H1 (cell line): Measurements from ENCODE around the gene LTBP1. TPM values are rescaled to one million over a fixed set of nuclear protein-coding genes. Genes with fewer than 3 reads are reported as not detected.

ENCODE experiments used
- CTCF ChIA-PET: fragments of 300-600 bp; sonication (Branson Sonifier 250); formaldehyde crosslinking; loops from one replicate; lab custom pipeline; 2021; ENCODE audit not compliant: partially characterized antibody; lab: Charles Lee
- POLR2A ChIA-PET: fragments of 300-600 bp; sonication (Branson Sonifier 250); formaldehyde crosslinking; loops from one replicate; lab custom pipeline; 2021; ENCODE audit warnings: inconsistent platforms; ENCODE audit not compliant: partially characterized antibody; lab: Charles Lee
- DNase-seq, 2 experiments: peaks; one replicate each; pipeline versions ENCODE4 v3.0.0 to v3.0.0-alpha.2; 2010 to 2022; ENCODE audit warnings: low spot score in 2 of 2, low read depth in 1 of 2, mixed read lengths in 1 of 2
- FAIRE-seq: peaks from 2 replicates; lab custom pipeline; 2011; peaks lifted over from hg19 to GRCh38; lab: Jason Lieb, UNC
- H2AFZ ChIP-seq: 2 replicates; pipeline ENCODE4 v1.8.1; 2012; ENCODE audit warnings: low read length, inconsistent platforms
- H2AK5ac ChIP-seq: 2 replicates; pipeline ENCODE4 v1.6.1; 2013; ENCODE audit warnings: low read depth, low read length
- H2BK120ac ChIP-seq: replicated peaks from 2 replicates; pipeline ENCODE3; 2013; ENCODE audit warnings: low read depth, low read length, inconsistent platforms
- H2BK12ac ChIP-seq: 2 replicates; pipeline ENCODE4 v1.6.1; 2013; ENCODE audit warnings: low read depth, low read length
- H2BK15ac ChIP-seq: 2 replicates; pipeline ENCODE4 v1.6.1; 2013; ENCODE audit warnings: low read length
- H2BK20ac ChIP-seq: 2 replicates; pipeline ENCODE4 v1.6.1; 2013; ENCODE audit warnings: low read length
- H2BK5ac ChIP-seq: 2 replicates; pipeline ENCODE4 v1.6.1; 2013; ENCODE audit warnings: low read depth, low read length
- H3K14ac ChIP-seq: 2 replicates; pipeline ENCODE4 v1.6.1; 2013; ENCODE audit warnings: inconsistent platforms; ENCODE audit not compliant: insufficient read length
- H3K18ac ChIP-seq: 2 replicates; pipeline ENCODE4 v1.6.1; 2013; ENCODE audit warnings: low read length; ENCODE audit errors: extremely low read depth
- H3K23ac ChIP-seq: 2 replicates; pipeline ENCODE4 v1.6.1; 2013; ENCODE audit warnings: inconsistent platforms; ENCODE audit not compliant: insufficient read length
- H3K23me2 ChIP-seq: 2 replicates; pipeline ENCODE4 v1.6.1; 2013; ENCODE audit warnings: low read depth, low read length
- H3K27ac ChIP-seq: 2 replicates; pipeline ENCODE4 v1.6.1; 2011; ENCODE audit warnings: low read depth, low read length, inconsistent platforms
- H3K27me3 ChIP-seq, 4 experiments: replicated peaks in 1 of 4; 1 replicate in 1 of 4; 2 replicates in 3 of 4; pipeline versions ENCODE4 v1.6.1 to v1.8.1; 2011 to 2013; ENCODE audit warnings: low read length in 3 of 4, mild to moderate bottlenecking in 3 of 4, inconsistent platforms in 2 of 4, mixed read lengths in 2 of 4, moderate library complexity in 1 of 4; ENCODE audit not compliant: control insufficient read depth in 3 of 4, insufficient read depth in 3 of 4; ENCODE audit errors: extremely low read depth in 1 of 4
- H3K36me3 ChIP-seq, 4 experiments: 2 replicates each; pipeline versions ENCODE4 v1.6.1 to v1.8.1; 2011 to 2013; ENCODE audit warnings: mild to moderate bottlenecking in 4 of 4, low read length in 3 of 4, moderate library complexity in 2 of 4, control low read depth in 1 of 4, inconsistent platforms in 1 of 4; ENCODE audit not compliant: insufficient read depth in 4 of 4, control insufficient read depth in 2 of 4
- H3K4ac ChIP-seq: replicated peaks from 2 replicates; pipeline ENCODE3; 2013; ENCODE audit warnings: low read length, low read depth, mixed read lengths, inconsistent platforms; ENCODE audit not compliant: insufficient read length
- H3K4me1 ChIP-seq, 4 experiments: replicated peaks in 1 of 4; 1 replicate in 1 of 4; 2 replicates in 3 of 4; pipeline versions ENCODE4 v1.6.1 to v1.8.1; 2011 to 2013; ENCODE audit warnings: low read length in 3 of 4, inconsistent platforms in 2 of 4, mixed read lengths in 1 of 4; ENCODE audit not compliant: insufficient read depth in 4 of 4, control insufficient read depth in 3 of 4
- H3K4me2 ChIP-seq, 2 experiments: 2 replicates each; pipeline versions ENCODE4 v1.6.1 to v1.8.1; 2011 to 2013; ENCODE audit warnings: low read depth in 2 of 2, low read length in 2 of 2, control low read depth in 1 of 2, inconsistent platforms in 1 of 2, mild to moderate bottlenecking in 1 of 2; ENCODE audit not compliant: insufficient read depth in 1 of 2
- H3K4me3 ChIP-seq, 4 experiments: fragments of 200-600, 300-600 bp in 1 of 4; sonication (generic), shearing (Covaris generic), sonication (Bioruptor Twin) in 1 of 4; 2 replicates each; pipeline versions ENCODE4 v1.5.1 to v1.8.1; 2011 to 2016; ENCODE audit warnings: low read length in 4 of 4, low read depth in 3 of 4, control low read depth in 2 of 4, inconsistent platforms in 2 of 4, mild to moderate bottlenecking in 2 of 4, mixed read lengths in 1 of 4, moderate library complexity in 1 of 4; ENCODE audit not compliant: insufficient read depth in 2 of 4; ENCODE audit errors: extremely low read depth in 1 of 4
- H3K56ac ChIP-seq: replicated peaks from 2 replicates; pipeline ENCODE3; 2013; ENCODE audit warnings: low read depth, mild to moderate bottlenecking, mixed read lengths, low read length, inconsistent platforms; ENCODE audit not compliant: insufficient read length
- H3K79me1 ChIP-seq: 2 replicates; pipeline ENCODE4 v1.6.1; 2013; ENCODE audit warnings: low read depth, low read length, control low read depth
- H3K79me2 ChIP-seq, 2 experiments: 2 replicates each; pipeline versions ENCODE4 v1.6.1 to v1.8.1; 2012 to 2013; ENCODE audit warnings: low read length in 2 of 2, mild to moderate bottlenecking in 2 of 2, inconsistent platforms in 1 of 2; ENCODE audit not compliant: insufficient read depth in 2 of 2, control insufficient read depth in 1 of 2
- H3K9ac ChIP-seq, 4 experiments: replicated peaks in 1 of 4; 1 replicate in 1 of 4; 2 replicates in 3 of 4; pipeline versions ENCODE4 v1.6.1 to v1.8.1; 2011 to 2013; ENCODE audit warnings: low read depth in 3 of 4, low read length in 3 of 4, control low read depth in 2 of 4, mild to moderate bottlenecking in 2 of 4, moderate library complexity in 2 of 4, inconsistent platforms in 1 of 4; ENCODE audit errors: extremely low read depth in 1 of 4
- H3K9me3 ChIP-seq, 2 experiments: 2 replicates each; pipeline versions ENCODE4 v1.6.1 to v1.8.1; 2012 to 2013; ENCODE audit warnings: mild to moderate bottlenecking in 2 of 2, moderate library complexity in 2 of 2, control low read depth in 1 of 2, inconsistent platforms in 1 of 2, low read depth in 1 of 2, low read length in 1 of 2, mixed read lengths in 1 of 2; ENCODE audit not compliant: insufficient read depth in 2 of 2
- H4K20me1 ChIP-seq, 2 experiments: replicated peaks in 1 of 2; 2 replicates each; pipeline versions ENCODE3 to v1.8.1; 2011 to 2013; ENCODE audit warnings: inconsistent platforms in 2 of 2, low read length in 2 of 2, mild to moderate bottlenecking in 1 of 2; ENCODE audit not compliant: insufficient read depth in 2 of 2, control insufficient read depth in 1 of 2
- H4K5ac ChIP-seq: 2 replicates; pipeline ENCODE4 v1.6.1; 2013; ENCODE audit warnings: low read length, low read depth, mixed read lengths, inconsistent platforms; ENCODE audit not compliant: insufficient read length
- H4K8ac ChIP-seq: 2 replicates; pipeline ENCODE4 v1.8.0; 2013; ENCODE audit warnings: mild to moderate bottlenecking, moderate library complexity, low read length, inconsistent platforms; ENCODE audit not compliant: insufficient read depth; ENCODE audit errors: extremely low read depth
- H4K91ac ChIP-seq: replicated peaks from 2 replicates; pipeline ENCODE3; 2013; ENCODE audit warnings: low read length, mixed read lengths, inconsistent platforms; ENCODE audit not compliant: insufficient read length
- BACH1 ChIP-seq: IDR thresholded peaks from 2 replicates; pipeline ENCODE4 v1.6.1; 2012; ENCODE audit warnings: low read length, improper control_type of control experiment
- CHD1 ChIP-seq: IDR thresholded peaks from 2 replicates; pipeline ENCODE4 v1.6.1; 2012; ENCODE audit warnings: low read depth, low read length, improper control_type of control experiment
- CREB1 ChIP-seq: IDR thresholded peaks from 2 replicates; pipeline ENCODE4 v1.6.1; 2012; ENCODE audit warnings: inconsistent platforms
- EP300 ChIP-seq, 2 experiments: IDR thresholded peaks; 1 replicate in 1 of 2; 2 replicates in 1 of 2; pipeline ENCODE4 v1.6.1; 2011 to 2012; ENCODE audit warnings: low read depth in 2 of 2, low read length in 2 of 2, mild to moderate bottlenecking in 2 of 2, borderline replicate concordance in 1 of 2, inconsistent platforms in 1 of 2, moderate library complexity in 1 of 2
- NRF1 ChIP-seq: IDR thresholded peaks from 2 replicates; pipeline ENCODE4 v1.6.1; 2011; ENCODE audit warnings: mild to moderate bottlenecking, low read depth, low read length, improper control_type of control experiment
- RNF2 ChIP-seq: fragments of 200-900, 300-1000 bp; sonication (generic); IDR thresholded peaks from 2 replicates; pipeline ENCODE4 v1.7.1; 2016; ENCODE audit warnings: borderline replicate concordance, low read depth, mild to moderate bottlenecking, antibody characterized with exemption, low read length; ENCODE audit not compliant: poor library complexity, severe bottlenecking; ENCODE audit errors: missing control alignments
- SIX5 ChIP-seq: IDR thresholded peaks from 2 replicates; pipeline ENCODE4 v1.6.1; 2011; ENCODE audit warnings: mild to moderate bottlenecking, low read depth, low read length
- TAF1 ChIP-seq: IDR thresholded peaks from 2 replicates; pipeline ENCODE4 v1.6.1; 2011; ENCODE audit warnings: mild to moderate bottlenecking, low read depth, low read length
- WGBS, 2 experiments: shearing (Covaris generic) in 1 of 2; methylation state at CpG; one replicate each; pipeline versions ENCODE4 v1.1.6 to v1.1.7; 2013 to 2015; ENCODE audit warnings: low lambda C conversion rate in 2 of 2, mixed read lengths in 2 of 2, inconsistent platforms in 1 of 2, low coverage in 1 of 2, missing lambda C conversion rate in 1 of 2; ENCODE audit not compliant: insufficient replicate concordance in 2 of 2, insufficient coverage in 1 of 2, insufficient read length in 1 of 2; ENCODE audit errors: extremely low coverage in 1 of 2, missing lambda C conversion rate in 1 of 2; 5-methylcytosine and 5-hydroxymethylcytosine counted together
- polyA plus RNA-seq, 7 experiments: library from polyadenylated mRNA; depleted of rRNA in 3 of 7; stranded (reverse) in 5 of 7; unstranded in 2 of 7; fragments of >200 nt in 5 of 7; fragments of 200-250 nt in 2 of 7; gene quantifications; 1 replicate in 5 of 7; 2 replicates in 1 of 7; 4 replicates in 1 of 7; pipeline versions ENCODE4 v1.2.1 to v1.2.3, GENCODE V29; 2011 to 2013; ENCODE audit warnings: missing spikeins in 2 of 7, mixed read lengths in 2 of 7
- total RNA-seq: library from RNA; stranded (reverse); fragmentation: NEBNext Ultra II Directional; extraction: Animal tissue kit (Norgen Biotek cat#: 25700); gene quantifications from 2 replicates; pipeline ENCODE4 v1.2.1, GENCODE V29; 2021
- TF ChIP-seq, protein P1 (sequence below): IDR thresholded peaks from 2 replicates; pipeline ENCODE4 v1.6.1; 2011; ENCODE audit warnings: low read length, improper control_type of control experiment

The LTBP1 gene
- total and polyA plus RNA-seq, 2 of the 8 experiments (the other 6 are each of a cell fraction or from before 2014, with no cell fraction given), result 15.4 to 24.7 TPM

GRCh38 chr2:33448220-33448899, 501.6 kb downstream of the LTBP1 start:
- H3K18ac ChIP-seq, result no peak overlapping the region
- WGBS, 2 experiments, result 64% methylated on average over 2 of the region's 2 CpGs; no CpG with 5 or more reads in 1 of the 2 experiments
- H3K27me3 ChIP-seq, result no peaks in the 10 kb centered on the region
- H3K36me3 ChIP-seq, result no peaks in the 10 kb centered on the region
- no peak overlapping the region for H2BK12ac ChIP-seq
- H4K20me1 ChIP-seq, result no peaks in the 10 kb centered on the region
- H3K79me2 ChIP-seq, result no peaks in the 10 kb centered on the region
- no peak overlapping the region for H3K14ac ChIP-seq
- H2BK120ac ChIP-seq, result no peak overlapping the region
- H3K9ac ChIP-seq, result no peak overlapping the region
- H3K27ac ChIP-seq, result no peak overlapping the region
- H2BK20ac ChIP-seq, result no peak overlapping the region
- H4K8ac ChIP-seq, result no peak overlapping the region
- FAIRE-seq (no peak), DNase-seq (no peak)
- no peak overlapping the region for H2AFZ ChIP-seq
- no peak overlapping the region for H2AK5ac ChIP-seq
- H3K79me1 ChIP-seq, result no peaks in the 10 kb centered on the region
- H3K4ac ChIP-seq, result no peak overlapping the region
- H3K56ac ChIP-seq, result no peak overlapping the region
- H3K23me2 ChIP-seq, result no peaks in the 10 kb centered on the region
- no peak overlapping the region for H3K4me2 ChIP-seq
- no peak overlapping the region for H3K4me3 ChIP-seq
- no peak overlapping the region for H2BK15ac ChIP-seq
- CTCF ChIA-PET, result interaction anchor here (0.6 kb wide), 1 partner anchor 902 kb away, joined by 3 read pairs; no protein-coding TSS in a partner anchor
- POLR2A ChIA-PET, result no interaction called here
- H2BK5ac ChIP-seq, result no peak overlapping the region
- peaks cover 0 to 3% of the 10 kb centered on the region in 2 experiments; a peak in 1 of 4 replicates for H3K9me3 ChIP-seq
- no peak overlapping the region for H4K91ac ChIP-seq
- no peak overlapping the region for H4K5ac ChIP-seq
- H3K23ac ChIP-seq, result no peak overlapping the region
- no peaks in the 10 kb centered on the region for H3K4me1 ChIP-seq
- TF ChIP-seq CREB1 (no peak), BACH1 (no peak), CHD1 (no peak), SIX5 (no peak), NRF1 (no peak), EP300 (IDR thresholded peaks at IDR 0.05; ENCODE audit: borderline replicate concordance in 1 of 2, low read depth in 2 of 2, low read length in 2 of 2) (no peak), TAF1 (no peak), RNF2 (no peak)
- TF ChIP-seq, protein P1, sequence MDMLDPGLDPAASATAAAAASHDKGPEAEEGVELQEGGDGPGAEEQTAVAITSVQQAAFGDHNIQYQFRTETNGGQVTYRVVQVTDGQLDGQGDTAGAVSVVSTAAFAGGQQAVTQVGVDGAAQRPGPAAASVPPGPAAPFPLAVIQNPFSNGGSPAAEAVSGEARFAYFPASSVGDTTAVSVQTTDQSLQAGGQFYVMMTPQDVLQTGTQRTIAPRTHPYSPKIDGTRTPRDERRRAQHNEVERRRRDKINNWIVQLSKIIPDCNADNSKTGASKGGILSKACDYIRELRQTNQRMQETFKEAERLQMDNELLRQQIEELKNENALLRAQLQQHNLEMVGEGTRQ, result no peak
